GM12872 (cell line): Measurements from ENCODE around the gene PKP4.

Source experiments
- TF ChIP-seq, protein P1 (sequence below): IDR thresholded peaks from 3 replicates; pipeline ENCODE4 v1.5.1; 2011; ENCODE audit warnings: low read depth, mild to moderate bottlenecking, low read length, moderate library complexity; ENCODE audit not compliant: insufficient read depth

The PKP4 gene

DNA sequence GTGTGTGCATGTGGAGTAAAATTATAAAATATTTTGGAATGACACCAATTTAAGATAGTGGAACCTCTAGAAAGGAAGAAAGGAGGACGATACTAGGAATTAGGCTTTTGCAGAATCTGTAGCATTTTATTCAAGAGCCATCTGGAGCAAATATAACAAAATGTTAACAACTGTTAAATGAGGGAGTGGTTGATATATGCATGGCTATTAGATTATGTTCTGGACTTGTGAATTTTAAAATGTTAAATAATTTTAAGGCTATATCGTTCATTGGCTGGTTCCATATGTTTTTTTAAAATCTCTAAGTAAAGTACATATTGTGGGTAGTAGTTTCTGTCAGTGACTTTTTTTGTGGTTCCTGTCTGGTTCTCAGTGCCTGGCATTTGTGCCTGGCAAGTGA lies 123.2 kb downstream of the PKP4 start:
- TF ChIP-seq, protein P1, sequence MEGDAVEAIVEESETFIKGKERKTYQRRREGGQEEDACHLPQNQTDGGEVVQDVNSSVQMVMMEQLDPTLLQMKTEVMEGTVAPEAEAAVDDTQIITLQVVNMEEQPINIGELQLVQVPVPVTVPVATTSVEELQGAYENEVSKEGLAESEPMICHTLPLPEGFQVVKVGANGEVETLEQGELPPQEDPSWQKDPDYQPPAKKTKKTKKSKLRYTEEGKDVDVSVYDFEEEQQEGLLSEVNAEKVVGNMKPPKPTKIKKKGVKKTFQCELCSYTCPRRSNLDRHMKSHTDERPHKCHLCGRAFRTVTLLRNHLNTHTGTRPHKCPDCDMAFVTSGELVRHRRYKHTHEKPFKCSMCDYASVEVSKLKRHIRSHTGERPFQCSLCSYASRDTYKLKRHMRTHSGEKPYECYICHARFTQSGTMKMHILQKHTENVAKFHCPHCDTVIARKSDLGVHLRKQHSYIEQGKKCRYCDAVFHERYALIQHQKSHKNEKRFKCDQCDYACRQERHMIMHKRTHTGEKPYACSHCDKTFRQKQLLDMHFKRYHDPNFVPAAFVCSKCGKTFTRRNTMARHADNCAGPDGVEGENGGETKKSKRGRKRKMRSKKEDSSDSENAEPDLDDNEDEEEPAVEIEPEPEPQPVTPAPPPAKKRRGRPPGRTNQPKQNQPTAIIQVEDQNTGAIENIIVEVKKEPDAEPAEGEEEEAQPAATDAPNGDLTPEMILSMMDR: no peak

DNA sequence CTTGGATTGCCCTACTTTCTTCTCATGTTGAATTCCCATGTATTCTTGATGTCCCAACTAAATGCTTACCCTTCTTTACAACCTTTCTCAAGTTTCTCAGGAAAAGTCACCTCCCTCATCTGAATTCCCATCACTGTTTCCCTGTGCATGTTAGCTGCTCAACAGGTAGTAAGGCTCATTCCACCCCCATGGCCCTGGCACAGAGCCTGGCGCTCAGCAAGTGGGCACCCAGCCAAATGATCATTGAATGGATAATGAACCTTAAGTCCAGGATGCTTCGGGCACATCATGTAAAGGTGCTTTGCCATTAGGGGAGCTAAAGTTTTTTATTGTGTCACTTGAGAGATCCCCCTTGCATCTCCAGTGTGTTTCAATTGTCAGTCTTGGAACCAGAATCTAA lies 124.0 kb downstream of the PKP4 start:
- TF ChIP-seq, protein P1: no peak

DNA sequence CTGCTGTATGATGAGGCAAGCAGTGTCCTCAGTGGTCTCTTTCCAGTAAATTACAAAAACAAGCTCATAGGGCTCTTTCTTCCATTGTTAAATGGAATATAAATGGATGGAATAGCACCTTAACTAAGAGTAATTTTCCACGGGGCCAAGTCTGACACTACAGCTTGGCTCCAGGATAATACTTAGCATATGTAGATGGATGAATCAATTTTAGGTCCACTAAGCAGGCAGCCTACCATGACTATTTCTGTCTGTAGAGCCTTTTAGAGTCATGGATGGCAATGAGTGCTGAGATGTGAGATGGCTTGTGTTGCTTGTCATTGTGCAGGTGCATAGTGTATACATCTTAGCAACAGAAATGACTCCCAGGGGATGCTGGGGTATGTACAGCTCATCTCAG lies 125.9 kb downstream of the PKP4 start:
- TF ChIP-seq, protein P1: no peak

DNA sequence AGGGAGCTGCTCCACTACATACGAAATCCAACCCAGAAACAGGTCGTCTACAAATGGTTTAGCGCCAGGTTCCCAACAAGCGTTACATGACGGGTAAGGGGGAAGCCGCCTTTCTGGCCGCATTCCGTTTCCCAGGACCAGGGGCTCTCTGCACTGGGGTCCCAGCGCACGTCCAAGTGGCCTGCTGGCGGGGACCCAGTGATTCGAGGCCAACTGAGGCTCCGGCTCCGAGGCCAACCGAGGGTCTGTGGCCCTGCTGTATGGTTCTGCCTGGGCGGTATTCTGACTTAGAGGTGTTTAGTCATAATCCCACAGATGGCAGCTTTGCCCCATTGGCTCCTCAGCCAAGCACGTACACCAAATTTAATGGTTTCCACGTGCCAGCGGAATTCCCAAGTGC lies 127.2 kb downstream of the PKP4 start:
- TF ChIP-seq, protein P1: no peak

DNA sequence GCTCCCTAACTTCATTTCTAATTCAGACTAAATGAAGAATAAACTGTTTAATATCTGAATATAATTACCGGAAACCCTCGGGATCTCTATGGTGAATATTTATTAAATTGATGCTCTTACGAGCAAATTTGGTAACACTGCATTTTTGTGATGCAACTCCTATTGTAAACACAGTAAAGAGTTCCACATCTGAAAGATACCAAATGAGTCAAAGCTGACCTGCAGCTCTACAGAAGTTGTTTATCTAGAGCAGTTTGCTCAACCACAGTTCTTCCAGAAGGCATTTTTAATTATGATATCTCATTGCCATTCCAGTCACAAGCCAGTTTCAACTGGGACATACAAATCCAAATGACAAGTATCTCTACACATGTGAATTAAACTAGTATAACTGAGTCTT lies 129.7 kb downstream of the PKP4 start:
- TF ChIP-seq, protein P1: no peak

DNA sequence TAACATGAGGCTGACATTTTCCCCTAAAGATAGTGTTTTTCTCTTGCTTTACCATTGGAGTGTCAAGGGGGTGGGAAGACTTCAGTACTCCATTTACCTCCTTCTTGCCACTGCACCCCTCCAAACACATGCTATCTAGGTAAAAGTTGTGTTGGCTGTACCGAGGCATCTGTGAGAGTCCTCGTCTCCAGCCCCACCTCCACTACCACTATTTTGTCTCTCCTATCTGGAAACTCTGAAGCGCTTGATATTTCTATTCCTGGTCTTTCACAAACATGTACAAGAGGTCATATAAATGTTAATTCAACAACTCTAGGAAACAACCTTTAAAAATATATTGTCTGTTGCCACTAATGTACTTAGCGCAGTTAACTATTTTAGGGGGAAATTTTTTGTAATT lies 132.6 kb downstream of the PKP4 start:
- TF ChIP-seq, protein P1: no peak

DNA sequence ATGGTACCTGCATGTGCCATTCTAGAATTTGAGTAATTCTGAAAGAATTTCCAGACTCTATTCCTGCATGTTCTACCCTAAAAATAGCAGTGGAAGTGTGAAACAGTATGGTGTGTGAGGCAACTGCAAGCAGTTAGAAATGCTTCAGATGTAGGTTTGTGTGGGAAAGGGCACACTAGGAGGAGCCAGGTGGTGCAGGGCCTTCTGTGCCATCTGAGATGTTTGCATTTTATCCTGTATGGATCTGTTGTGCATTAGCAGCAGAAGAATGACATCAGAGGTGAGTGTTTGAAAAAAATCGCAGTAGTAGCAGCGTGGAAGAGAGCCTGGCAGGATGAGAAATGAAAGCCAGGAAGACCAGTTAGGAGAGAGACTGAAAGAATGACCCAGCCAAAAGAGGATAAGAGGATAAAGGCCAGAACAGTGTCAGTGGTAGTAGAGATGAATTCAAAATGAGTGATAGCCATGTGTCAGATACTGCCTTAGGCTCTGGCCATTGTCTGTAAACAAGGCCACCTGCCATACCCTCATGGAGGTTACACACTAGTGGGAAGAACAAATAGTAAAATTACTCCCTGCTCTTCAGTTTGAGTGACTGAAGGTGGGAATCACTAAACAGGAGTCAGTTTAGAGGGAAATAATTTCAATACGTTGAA lies 142.2 kb downstream of the PKP4 start:
- TF ChIP-seq, protein P1: no peak
